A549 treated with CORT108297 at 1 μM for 4 hours (cell line): ENCODE measurements around the gene LPIN3. TPM values are rescaled to one million over a fixed set of nuclear protein-coding genes. Genes with fewer than 3 reads are reported as not detected.

Source experiments
- total RNA-seq: library from RNA; stranded (reverse); fragments of 200-300 nt; extraction: Qiagen RNA extraction; gene quantifications from 5 replicates; pipeline ENCODE4 v1.2.3, GENCODE V29; 2022

Gene LPIN3, protein sequence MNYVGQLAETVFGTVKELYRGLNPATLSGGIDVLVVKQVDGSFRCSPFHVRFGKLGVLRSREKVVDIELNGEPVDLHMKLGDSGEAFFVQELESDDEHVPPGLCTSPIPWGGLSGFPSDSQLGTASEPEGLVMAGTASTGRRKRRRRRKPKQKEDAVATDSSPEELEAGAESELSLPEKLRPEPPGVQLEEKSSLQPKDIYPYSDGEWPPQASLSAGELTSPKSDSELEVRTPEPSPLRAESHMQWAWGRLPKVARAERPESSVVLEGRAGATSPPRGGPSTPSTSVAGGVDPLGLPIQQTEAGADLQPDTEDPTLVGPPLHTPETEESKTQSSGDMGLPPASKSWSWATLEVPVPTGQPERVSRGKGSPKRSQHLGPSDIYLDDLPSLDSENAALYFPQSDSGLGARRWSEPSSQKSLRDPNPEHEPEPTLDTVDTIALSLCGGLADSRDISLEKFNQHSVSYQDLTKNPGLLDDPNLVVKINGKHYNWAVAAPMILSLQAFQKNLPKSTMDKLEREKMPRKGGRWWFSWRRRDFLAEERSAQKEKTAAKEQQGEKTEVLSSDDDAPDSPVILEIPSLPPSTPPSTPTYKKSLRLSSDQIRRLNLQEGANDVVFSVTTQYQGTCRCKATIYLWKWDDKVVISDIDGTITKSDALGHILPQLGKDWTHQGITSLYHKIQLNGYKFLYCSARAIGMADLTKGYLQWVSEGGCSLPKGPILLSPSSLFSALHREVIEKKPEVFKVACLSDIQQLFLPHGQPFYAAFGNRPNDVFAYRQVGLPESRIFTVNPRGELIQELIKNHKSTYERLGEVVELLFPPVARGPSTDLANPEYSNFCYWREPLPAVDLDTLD
- total RNA-seq = 8.4 to 14.9 TPM (median 11.1 TPM) in 5 replicates

DNA sequence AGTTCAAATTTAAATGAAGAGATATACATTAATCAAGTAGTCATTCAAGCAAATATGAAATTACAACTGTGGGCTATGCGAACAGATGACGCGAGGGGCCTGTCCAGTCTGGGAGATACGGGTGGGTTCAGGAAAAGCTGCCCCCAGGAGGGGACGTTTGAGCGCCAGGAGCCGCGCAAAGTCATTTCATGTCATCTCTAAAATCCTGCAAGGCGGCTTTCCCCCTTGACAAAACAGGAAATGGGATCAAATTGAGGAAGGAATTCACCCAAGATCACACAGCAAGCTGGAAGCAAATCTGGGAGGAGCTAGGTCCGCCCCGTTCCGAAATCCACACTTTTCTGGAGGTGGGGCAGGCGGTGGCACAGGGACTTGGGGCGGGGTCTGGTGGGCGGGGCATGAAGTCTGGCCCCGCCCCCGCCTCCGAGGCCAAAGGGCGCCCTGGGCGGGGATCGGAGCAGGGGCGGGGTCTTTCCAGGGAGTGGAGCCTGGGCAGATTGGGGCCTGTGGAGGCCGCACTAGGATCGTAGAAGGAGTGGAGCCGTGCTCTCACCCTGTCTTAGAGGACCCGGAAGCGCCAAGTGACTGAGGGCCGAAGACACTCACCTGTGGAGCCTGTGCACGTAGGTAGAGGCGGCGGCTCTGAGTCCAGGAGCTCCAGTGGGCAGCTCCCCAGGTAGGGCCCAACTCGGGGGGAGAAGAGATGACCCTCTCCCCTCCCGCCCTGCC, at the start of gene LPIN3:
TSS of gene LPIN3 (plus strand) at position 495 of the 729 bp plus-strand sequence. CDS start 4,983 bp downstream, outside the sequence.

DNA sequence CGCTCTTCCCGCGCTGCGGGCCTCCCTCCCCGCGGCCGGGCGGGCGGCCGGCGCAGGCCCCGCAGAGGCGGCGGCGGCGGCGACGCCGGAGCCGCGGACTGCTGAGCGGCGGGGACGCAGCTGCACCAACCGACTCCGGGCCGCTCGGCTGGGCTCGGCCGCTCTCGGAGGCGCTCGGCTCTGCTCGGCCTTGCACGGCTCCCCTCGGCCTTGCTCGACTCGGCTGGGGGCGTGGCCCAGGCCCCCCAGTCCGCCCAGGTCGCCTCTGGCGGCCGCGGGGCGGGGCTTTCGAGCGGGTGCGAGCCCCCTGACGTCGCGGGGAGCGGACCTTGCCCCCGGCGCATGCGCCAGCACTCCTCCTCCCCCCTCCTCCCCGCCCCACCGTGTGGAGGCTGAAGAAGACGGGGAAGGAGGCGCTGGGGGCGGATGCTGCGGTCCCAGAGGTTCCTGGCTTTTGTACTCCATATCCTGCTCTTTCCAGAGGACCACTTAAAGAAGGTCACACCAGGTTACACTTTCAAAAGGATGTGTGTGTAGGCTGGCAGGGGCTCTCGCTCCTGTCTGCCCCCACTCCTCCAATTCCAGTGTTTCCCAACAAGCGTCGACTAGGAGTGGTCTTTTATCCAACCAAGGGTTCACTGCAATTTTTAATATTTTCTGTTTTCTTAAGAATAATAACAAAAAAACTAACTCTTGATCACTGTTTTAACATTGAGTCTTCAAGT, 22.9 kb upstream of the LPIN3 start, which contains the start of gene ZHX3:
TSS of gene ZHX3 (minus strand) at position 186 of the 725 bp plus-strand sequence. CDS start 112,815 bp downstream, outside the sequence.

DNA sequence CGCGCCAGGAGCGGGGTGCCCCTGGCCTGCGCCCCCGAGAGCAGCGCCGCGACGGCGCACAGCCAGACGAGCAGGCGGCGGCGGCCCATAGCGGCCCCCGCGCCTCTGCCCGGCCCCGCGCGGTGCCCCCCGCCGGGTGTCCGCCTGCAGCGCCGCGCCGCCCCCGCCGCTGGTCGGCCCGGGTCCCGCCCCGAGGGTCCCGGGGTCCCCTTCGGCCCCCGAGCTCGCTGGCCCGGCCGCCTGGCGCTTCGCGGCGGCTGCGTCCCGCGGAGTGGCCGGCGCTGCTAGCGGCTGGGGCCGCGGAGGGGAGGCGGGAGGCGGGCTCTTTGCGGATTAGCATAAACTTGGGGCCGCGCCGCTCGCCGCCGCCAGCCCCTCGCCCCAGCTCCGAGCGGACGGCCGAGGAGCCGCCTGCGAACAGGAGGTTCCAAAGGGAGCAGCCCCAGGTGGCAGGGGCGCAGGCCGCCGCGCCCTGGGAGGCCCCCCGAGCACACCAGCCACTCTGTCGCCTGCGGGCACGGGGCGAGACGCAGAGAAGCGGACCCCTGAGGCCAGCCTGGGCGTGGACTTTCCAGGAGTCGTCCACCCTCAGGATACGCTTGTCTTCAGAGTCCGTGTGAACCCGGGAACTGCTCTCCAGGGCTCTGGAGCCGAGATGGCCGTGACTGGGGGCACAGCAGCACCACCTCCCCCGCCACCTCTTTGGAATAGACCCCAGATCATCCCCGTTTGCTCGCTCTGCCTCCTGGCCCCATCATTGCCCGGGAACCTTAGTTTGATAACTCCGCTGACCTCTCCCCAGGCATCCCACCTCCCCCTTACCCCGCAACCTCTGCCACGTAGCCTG, 26.1 kb downstream of the LPIN3 start, which contains the start of gene EMILIN3:
TSS of gene EMILIN3 (minus strand) at position 273 of the 847 bp plus-strand sequence. CDS start at position 89, 184 bp downstream.

Other genes starting within 250 kb of the LPIN3 start
- gene PLCG1, start 203.3 kb upstream of the LPIN3 start, total RNA-seq = 32.6 to 42.4 TPM (median 40.9 TPM) in 5 replicates
- 3.9 to 5.4 TPM (median 5.1 TPM) in 5 replicates for gene ZHX3, start 23.1 kb upstream of the LPIN3 start, total RNA-seq
- gene EMILIN3, start 26.0 kb downstream of the LPIN3 start, total RNA-seq = 0.27 to 0.55 TPM (median 0.50 TPM) in 5 replicates